HEK293 (cell line): ENCODE measurements around the gene TTLL12.

Experiments used
- CTCF ChIA-PET: fragments of 350-600 bp; formaldehyde crosslinking; extraction: SDS; loops from one replicate; lab custom pipeline; 2021; ENCODE audit warnings: antibody characterized with exemption; lab: Yijun Ruan, JAX
- POLR2A ChIA-PET: fragments of 300-600 bp; formaldehyde crosslinking; extraction: SDS; loops from one replicate; lab custom pipeline; 2020; ENCODE audit warnings: antibody characterized with exemption, inconsistent platforms; lab: Yijun Ruan, JAX
- H3K27ac ChIP-seq: fragments of 200-500 bp; sonication (Bioruptor generic); 2 replicates; pipeline ENCODE4 v1.5.1; 2014; ENCODE audit warnings: low read depth, low read length, control low read depth, inconsistent platforms; ENCODE audit errors: extremely low read depth
- H3K36me3 ChIP-seq, 2 experiments: fragments of 200-500 bp in 1 of 2; sonication (Bioruptor generic) in 1 of 2; 1 replicate in 1 of 2; 2 replicates in 1 of 2; pipeline ENCODE4 v1.5.1; 2014 to 2017; ENCODE audit warnings: inconsistent platforms in 2 of 2, low read length in 2 of 2; ENCODE audit not compliant: control insufficient read depth in 2 of 2, insufficient read depth in 1 of 2
- H3K4me1 ChIP-seq: fragments of 200-500 bp; sonication (Bioruptor generic); 2 replicates; pipeline ENCODE4 v1.5.1; 2014; ENCODE audit warnings: mild to moderate bottlenecking, low read length, inconsistent platforms; ENCODE audit not compliant: control insufficient read depth, insufficient read depth
- H3K4me3 ChIP-seq: 2 replicates; pipeline ENCODE4 v1.5.1; 2011; ENCODE audit warnings: low read depth, mild to moderate bottlenecking, control low read depth, low read length, moderate library complexity
- H3K9me3 ChIP-seq: fragments of 200-500 bp; sonication (Bioruptor generic); 2 replicates; pipeline ENCODE4 v1.5.1; 2014; ENCODE audit warnings: low read depth, low read length, inconsistent platforms; ENCODE audit not compliant: control insufficient read depth, insufficient read depth
- EGR2 ChIP-seq: fragments of 450-650 bp; formaldehyde crosslinking; IDR thresholded peaks from 2 replicates; pipeline ENCODE4 v1.5.1; 2016; ENCODE audit warnings: low read depth, missing biosample characterization, missing genetic modification characterization
- GLIS1 ChIP-seq: fragments of 450-650 bp; formaldehyde crosslinking; IDR thresholded peaks from 2 replicates; pipeline ENCODE4 v1.5.1; 2016; ENCODE audit warnings: missing biosample characterization, missing genetic modification characterization
- HOXD13 ChIP-seq: sonication (generic); formaldehyde crosslinking; IDR thresholded peaks from 2 replicates; pipeline ENCODE4 v1.8.0; 2022; ENCODE audit warnings: missing genetic modification reagents, borderline replicate concordance
- KLF8 ChIP-seq: fragments of 450-650 bp; formaldehyde crosslinking; IDR thresholded peaks from 2 replicates; pipeline ENCODE4 v1.5.1; 2016; ENCODE audit warnings: missing biosample characterization, missing genetic modification characterization
- MYNN ChIP-seq: fragments of 450-650 bp; formaldehyde crosslinking; IDR thresholded peaks from 2 replicates; pipeline ENCODE4 v1.5.1; 2016; ENCODE audit warnings: missing biosample characterization, missing genetic modification characterization, borderline replicate concordance
- SP7 ChIP-seq: fragments of 450-650 bp; formaldehyde crosslinking; IDR thresholded peaks from 2 replicates; pipeline ENCODE4 v1.5.1; 2016; ENCODE audit warnings: missing biosample characterization, missing genetic modification characterization
- ZBTB8A ChIP-seq: fragments of 450-650 bp; formaldehyde crosslinking; IDR thresholded peaks from 2 replicates; pipeline ENCODE4 v1.5.1; 2016; ENCODE audit warnings: missing biosample characterization, missing genetic modification characterization
- ZFHX2 ChIP-seq: fragments of 450-650 bp; formaldehyde crosslinking; conservative IDR thresholded peaks from 2 replicates; pipeline ENCODE4 v1.5.1; 2016; ENCODE audit warnings: missing biosample characterization, missing genetic modification characterization
- ZNF157 ChIP-seq: fragments of 450-650 bp; formaldehyde crosslinking; IDR thresholded peaks from 2 replicates; pipeline ENCODE4 v1.5.1; 2016; ENCODE audit warnings: missing biosample characterization, missing genetic modification characterization
- ZNF174 ChIP-seq: fragments of 450-650 bp; formaldehyde crosslinking; IDR thresholded peaks from 2 replicates; pipeline ENCODE4 v1.5.0; 2017; ENCODE audit warnings: missing biosample characterization, mild to moderate bottlenecking, missing genetic modification characterization
- ZNF223 ChIP-seq: fragments of 450-650 bp; formaldehyde crosslinking; IDR thresholded peaks from 2 replicates; pipeline ENCODE4 v1.5.1; 2016; ENCODE audit warnings: missing biosample characterization, missing genetic modification characterization
- ZNF274 ChIP-seq, 2 experiments: fragments of 200-500 bp in 1 of 2; fragments of 450-650 bp in 1 of 2; sonication (Bioruptor generic) in 1 of 2; formaldehyde crosslinking in 1 of 2; IDR thresholded peaks; 2 replicates each; pipeline versions ENCODE4 v1.5.1 to v1.6.1; 2014 to 2016; ENCODE audit warnings: borderline replicate concordance in 1 of 2, inconsistent platforms in 1 of 2, low read length in 1 of 2, missing biosample characterization in 1 of 2, missing genetic modification characterization in 1 of 2
- ZNF426 ChIP-seq: fragments of 450-650 bp; formaldehyde crosslinking; IDR thresholded peaks from 2 replicates; pipeline ENCODE4 v1.5.1; 2017; ENCODE audit warnings: missing biosample characterization, missing genetic modification characterization, mild to moderate bottlenecking, inconsistent platforms, moderate library complexity
- ZNF521 ChIP-seq: fragments of 450-650 bp; formaldehyde crosslinking; IDR thresholded peaks from 2 replicates; pipeline ENCODE4 v1.5.1; 2017; ENCODE audit warnings: missing biosample characterization, mild to moderate bottlenecking, missing genetic modification characterization
- ZNF558 ChIP-seq: fragments of 450-650 bp; formaldehyde crosslinking; IDR thresholded peaks from 2 replicates; pipeline ENCODE4 v1.5.1; 2016; ENCODE audit warnings: missing biosample characterization, missing genetic modification characterization
- ZNF596 ChIP-seq: fragments of 450-650 bp; IDR thresholded peaks from 2 replicates; pipeline ENCODE4 v1.5.0; 2018; ENCODE audit warnings: missing biosample characterization, mild to moderate bottlenecking, missing genetic modification characterization, moderate library complexity
- ZNF658 ChIP-seq: fragments of 450-650 bp; formaldehyde crosslinking; IDR thresholded peaks from 2 replicates; pipeline ENCODE4; 2016; ENCODE audit warnings: missing biosample characterization, missing genetic modification characterization
- ZSCAN23 ChIP-seq: fragments of 450-650 bp; formaldehyde crosslinking; IDR thresholded peaks from 2 replicates; pipeline ENCODE4 v1.5.1; 2016; ENCODE audit warnings: missing biosample characterization, missing genetic modification characterization
- TF ChIP-seq, protein P1 (sequence below): fragments of 450-650 bp; formaldehyde crosslinking; IDR thresholded peaks from 2 replicates; pipeline ENCODE4 v1.5.1; 2016; ENCODE audit warnings: missing biosample characterization, missing genetic modification characterization
- TF ChIP-seq, protein P2 (sequence below): fragments of 450-650 bp; formaldehyde crosslinking; IDR thresholded peaks from 2 replicates; pipeline ENCODE4 v1.5.1; 2016; ENCODE audit warnings: missing biosample characterization, missing genetic modification characterization

TTLL12 gene

DNA sequence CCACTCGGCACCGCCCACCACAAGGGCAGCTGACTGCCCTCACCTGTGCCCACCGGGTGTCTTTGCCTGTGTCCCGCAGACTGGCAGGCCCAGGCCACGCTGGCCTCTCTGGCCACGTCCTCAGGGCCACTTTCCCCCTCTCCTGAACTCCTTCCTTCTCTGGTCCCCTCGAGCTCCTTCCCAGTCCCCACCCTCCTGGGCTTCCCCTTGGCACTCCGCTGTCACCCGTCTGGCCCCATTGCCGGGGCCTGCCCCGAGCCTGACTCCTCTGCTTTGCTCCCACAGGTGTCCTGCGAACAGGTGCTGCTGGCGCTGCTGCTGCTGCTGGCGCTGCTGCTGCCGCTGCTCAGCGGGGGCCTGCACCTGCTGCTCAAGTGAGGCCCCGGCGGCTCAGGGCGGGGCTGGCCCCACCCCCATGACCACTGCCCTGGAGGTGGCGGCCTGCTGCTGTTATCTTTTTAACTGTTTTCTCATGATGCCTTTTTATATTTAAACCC lies 58.0 kb downstream of the TTLL12 start (continued):
- TF ChIP-seq, protein P1, sequence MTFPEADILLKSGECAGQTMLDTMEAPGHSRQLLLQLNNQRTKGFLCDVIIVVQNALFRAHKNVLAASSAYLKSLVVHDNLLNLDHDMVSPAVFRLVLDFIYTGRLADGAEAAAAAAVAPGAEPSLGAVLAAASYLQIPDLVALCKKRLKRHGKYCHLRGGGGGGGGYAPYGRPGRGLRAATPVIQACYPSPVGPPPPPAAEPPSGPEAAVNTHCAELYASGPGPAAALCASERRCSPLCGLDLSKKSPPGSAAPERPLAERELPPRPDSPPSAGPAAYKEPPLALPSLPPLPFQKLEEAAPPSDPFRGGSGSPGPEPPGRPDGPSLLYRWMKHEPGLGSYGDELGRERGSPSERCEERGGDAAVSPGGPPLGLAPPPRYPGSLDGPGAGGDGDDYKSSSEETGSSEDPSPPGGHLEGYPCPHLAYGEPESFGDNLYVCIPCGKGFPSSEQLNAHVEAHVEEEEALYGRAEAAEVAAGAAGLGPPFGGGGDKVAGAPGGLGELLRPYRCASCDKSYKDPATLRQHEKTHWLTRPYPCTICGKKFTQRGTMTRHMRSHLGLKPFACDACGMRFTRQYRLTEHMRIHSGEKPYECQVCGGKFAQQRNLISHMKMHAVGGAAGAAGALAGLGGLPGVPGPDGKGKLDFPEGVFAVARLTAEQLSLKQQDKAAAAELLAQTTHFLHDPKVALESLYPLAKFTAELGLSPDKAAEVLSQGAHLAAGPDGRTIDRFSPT (tag by site-specific recombination) = peak; percentile 46; the same call in 1 of the 2 replicates
- TF ChIP-seq MYNN (tag by site-specific recombination) = no peak
- peak; percentile 96 for TF ChIP-seq GLIS1 (tag by site-specific recombination)
- peak; percentile 41; the same call in 1 of the 2 replicates for TF ChIP-seq KLF8 (tag by site-specific recombination)
- TF ChIP-seq, protein P2, sequence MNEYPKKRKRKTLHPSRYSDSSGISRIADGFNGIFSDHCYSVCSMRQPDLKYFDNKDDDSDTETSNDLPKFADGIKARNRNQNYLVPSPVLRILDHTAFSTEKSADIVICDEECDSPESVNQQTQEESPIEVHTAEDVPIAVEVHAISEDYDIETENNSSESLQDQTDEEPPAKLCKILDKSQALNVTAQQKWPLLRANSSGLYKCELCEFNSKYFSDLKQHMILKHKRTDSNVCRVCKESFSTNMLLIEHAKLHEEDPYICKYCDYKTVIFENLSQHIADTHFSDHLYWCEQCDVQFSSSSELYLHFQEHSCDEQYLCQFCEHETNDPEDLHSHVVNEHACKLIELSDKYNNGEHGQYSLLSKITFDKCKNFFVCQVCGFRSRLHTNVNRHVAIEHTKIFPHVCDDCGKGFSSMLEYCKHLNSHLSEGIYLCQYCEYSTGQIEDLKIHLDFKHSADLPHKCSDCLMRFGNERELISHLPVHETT (tag by site-specific recombination) = no peak
- no peak for TF ChIP-seq HOXD13 (CRISPR knock-in tag)
- TF ChIP-seq ZNF157 (tag by site-specific recombination) = no peak
- no peak for TF ChIP-seq ZNF658 (tag by site-specific recombination)
- no peak for TF ChIP-seq ZNF274 (IDR thresholded peaks at IDR 0.05; ENCODE audit: low read length)
- no peak for TF ChIP-seq ZNF274 (tag by site-specific recombination; IDR thresholded peaks at IDR 0.05; ENCODE audit: borderline replicate concordance)
- TF ChIP-seq ZNF223 (tag by site-specific recombination) = no peak
- no peak for TF ChIP-seq ZSCAN23 (tag by site-specific recombination)
- no peak for TF ChIP-seq ZNF558
- TF ChIP-seq ZBTB8A (tag by site-specific recombination) = no peak
- TF ChIP-seq ZNF596 (tag by site-specific recombination) = no peak
- peak; percentile 57; the same call in 1 of the 2 replicates for TF ChIP-seq SP7 (tag by site-specific recombination)
- no peak for TF ChIP-seq ZNF174 (tag by site-specific recombination)

DNA sequence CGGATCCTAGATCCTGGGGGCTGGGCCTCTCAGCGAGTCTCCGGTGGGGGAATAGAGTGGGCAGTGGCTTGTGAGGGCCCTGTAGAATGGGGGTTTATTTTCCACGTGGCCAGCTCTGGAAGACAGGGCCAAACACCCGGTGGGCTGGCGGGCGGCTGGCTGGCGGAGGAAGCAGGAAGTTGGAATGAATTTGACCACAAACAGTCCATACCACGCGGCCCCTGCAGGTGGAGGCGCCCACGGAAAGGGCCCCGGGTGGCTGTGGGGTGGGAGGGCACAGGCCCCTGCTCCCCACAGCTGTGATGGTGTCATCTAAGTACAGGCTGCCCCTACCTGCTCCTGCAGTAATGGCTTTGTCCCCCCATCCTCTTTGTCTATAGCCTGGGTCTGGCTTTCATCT lies 58.8 kb downstream of the TTLL12 start:
- ChIA-PET POLR2A (interaction anchor here (1.9 kb wide), 1 partner anchor 15 kb away, joined by 6 read pairs; the partner anchor contains the start of gene MCAT), CTCF (interaction anchor here (1.2 kb wide), 1 partner anchor 101 kb away, joined by 7 read pairs; no protein-coding TSS in a partner anchor)
- Histone ChIP-seq H3K36me3 (peaks cover 4 to 23% of the 10 kb centered on the region in 2 experiments; a peak in 2 of 3 replicates), H3K27ac (peak overlapping the region; percentile 11; the same call in 1 of the 2 replicates), H3K4me3 (no peak overlapping the region), H3K4me1 (peaks cover 3% of the 10 kb centered on the region), H3K9me3 (no peaks in the 10 kb centered on the region)
- TF ChIP-seq EGR2 (tag by site-specific recombination) (peak; percentile 43; the same call in 1 of the 2 replicates), ZNF426 (tag by site-specific recombination) (no peak), KLF8 (tag by site-specific recombination) (no peak), ZFHX2 (tag by site-specific recombination) (peak; percentile 43; the same call in 1 of the 2 replicates), ZNF521 (tag by site-specific recombination) (no peak)
